Liver (tissue), 3 donors: ENCODE results near the gene KIF5A.

Experiments used
- CTCF ChIP-seq: fragments of 150-350 bp; IDR thresholded peaks from 2 replicates; pipeline ENCODE4 v1.5.1; 2017; ENCODE audit warnings: improper control_type of control experiment, low read depth, low read length; ENCODE audit not compliant: missing input control
- TAF1 ChIP-seq: conservative IDR thresholded peaks from 2 replicates; pipeline ENCODE4 v1.6.1; 2016; ENCODE audit warnings: antibody characterized with exemption, mild to moderate bottlenecking
- donor health status: healthy.
- donor health status: healthy.

GRCh38 chr12:57560516-57560915, 10.7 kb downstream of the KIF5A start:
- TF ChIP-seq CTCF (no peak), TAF1 (no peak)
